Measurements from ENCODE around the gene CTNNB1. TPM values are rescaled to one million over a fixed set of nuclear protein-coding genes. Genes with fewer than 3 reads are reported as not detected.

The CTNNB1 gene
- total RNA-seq, 1 donor from 2014 or later = 269 TPM

- no peak for TF ChIP-seq CTCF (IDR thresholded peaks at IDR 0.05; ENCODE audit: partially characterized antibody, unreplicated experiment)
- Mint-ChIP-seq H3K4me3 (ENCODE audit: unreplicated experiment) (no peak overlapping the region), H3K4me1 (ENCODE audit: low read depth, unreplicated experiment) (peaks cover 4% of the 10 kb centered on the region), H3K27ac (ENCODE audit: unreplicated experiment) (no peak overlapping the region), H3K36me3 (ENCODE audit: unreplicated experiment) (no peaks in the 10 kb centered on the region), H3K27me3 (ENCODE audit: unreplicated experiment) (peaks cover 3% of the 10 kb centered on the region), H3K9me3 (ENCODE audit: unreplicated experiment) (peaks cover 2% of the 10 kb centered on the region)
- DNase-seq = no peak
These were observed 18.9 kb upstream of the CTNNB1 start for GRCh38 chr3:41180396-41180795.

- H3K27me3 Mint-ChIP-seq (ENCODE audit: unreplicated experiment) = peaks cover 2% of the 10 kb centered on the region
- H3K27ac Mint-ChIP-seq (ENCODE audit: unreplicated experiment) = no peak overlapping the region
- no peaks in the 10 kb centered on the region for H3K4me1 Mint-ChIP-seq (ENCODE audit: low read depth, unreplicated experiment)
- no peak for TF ChIP-seq CTCF (IDR thresholded peaks at IDR 0.05; ENCODE audit: partially characterized antibody, unreplicated experiment)
- no peaks in the 10 kb centered on the region for H3K36me3 Mint-ChIP-seq (ENCODE audit: unreplicated experiment)
- no peak for DNase-seq
- H3K4me3 Mint-ChIP-seq (ENCODE audit: unreplicated experiment) = no peak overlapping the region
- no peaks in the 10 kb centered on the region for H3K9me3 Mint-ChIP-seq (ENCODE audit: unreplicated experiment)
These were observed 16.7 kb upstream of the CTNNB1 start for GRCh38 chr3:41182504-41183059.

- Mint-ChIP-seq H3K4me3 (ENCODE audit: unreplicated experiment) (no peak overlapping the region), H3K27me3 (ENCODE audit: unreplicated experiment) (peaks cover 2% of the 10 kb centered on the region), H3K4me1 (ENCODE audit: low read depth, unreplicated experiment) (no peaks in the 10 kb centered on the region), H3K27ac (ENCODE audit: unreplicated experiment) (no peak overlapping the region), H3K36me3 (ENCODE audit: unreplicated experiment) (no peaks in the 10 kb centered on the region), H3K9me3 (ENCODE audit: unreplicated experiment) (no peaks in the 10 kb centered on the region)
- no peak for DNase-seq
- TF ChIP-seq CTCF (IDR thresholded peaks at IDR 0.05; ENCODE audit: partially characterized antibody, unreplicated experiment) = no peak
These were observed 14.9 kb upstream of the CTNNB1 start for GRCh38 chr3:41184394-41184793.

GRCh38 chr3:41186297-41186696 is 13.0 kb upstream of the CTNNB1 start:
- H3K27ac Mint-ChIP-seq (ENCODE audit: unreplicated experiment) = no peak overlapping the region
- no peaks in the 10 kb centered on the region for H3K9me3 Mint-ChIP-seq (ENCODE audit: unreplicated experiment)
- peaks cover 4% of the 10 kb centered on the region for H3K27me3 Mint-ChIP-seq (ENCODE audit: unreplicated experiment)
- H3K36me3 Mint-ChIP-seq (ENCODE audit: unreplicated experiment) = no peaks in the 10 kb centered on the region
- TF ChIP-seq CTCF (IDR thresholded peaks at IDR 0.05; ENCODE audit: partially characterized antibody, unreplicated experiment) = no peak
- peaks cover 6% of the 10 kb centered on the region for H3K4me1 Mint-ChIP-seq (ENCODE audit: low read depth, unreplicated experiment)
- no peak overlapping the region for H3K4me3 Mint-ChIP-seq (ENCODE audit: unreplicated experiment)
- no peak for DNase-seq

GRCh38 chr3:41188306-41188705 is 11.0 kb upstream of the CTNNB1 start:
- Mint-ChIP-seq H3K9me3 (ENCODE audit: unreplicated experiment) (no peaks in the 10 kb centered on the region), H3K27me3 (ENCODE audit: unreplicated experiment) (peaks cover 4% of the 10 kb centered on the region), H3K4me3 (ENCODE audit: unreplicated experiment) (no peak overlapping the region), H3K36me3 (ENCODE audit: unreplicated experiment) (no peaks in the 10 kb centered on the region), H3K27ac (ENCODE audit: unreplicated experiment) (no peak overlapping the region), H3K4me1 (ENCODE audit: low read depth, unreplicated experiment) (peaks cover 7% of the 10 kb centered on the region)
- DNase-seq = no peak
- no peak for TF ChIP-seq CTCF (IDR thresholded peaks at IDR 0.05; ENCODE audit: partially characterized antibody, unreplicated experiment)
